ENCODE data around the gene CAB39L.

GRCh38 chr13:49356223-49356622, 87.6 kb downstream of the CAB39L start:
- TF ChIP-seq POLR2A (IDR thresholded peaks at IDR 0.05) (no peak), CTCF (IDR thresholded peaks at IDR 0.05 in 8 of 11, conservative IDR thresholded peaks at IDR 0.05 in 3 of 11) (no peak), POLR2AphosphoS5 (IDR thresholded peaks at IDR 0.05) (no peak)
